ENCODE results near the gene FAM50B. TPM values are rescaled to one million over a fixed set of nuclear protein-coding genes. Genes with fewer than 3 reads are reported as not detected.

Gene FAM50B
- total RNA-seq, 1 experiment from 2014 or later: not detected

- no peak for DNase-seq
- Histone ChIP-seq H3K36me3 (no peaks in the 10 kb centered on the region), H3K4me3 (no peak overlapping the region), H3K9me3 (no peaks in the 10 kb centered on the region), H3K27me3 (no peaks in the 10 kb centered on the region)
Measured at GRCh38 chr6:3836566-3836965, 12.6 kb upstream of the FAM50B start.

DNA sequence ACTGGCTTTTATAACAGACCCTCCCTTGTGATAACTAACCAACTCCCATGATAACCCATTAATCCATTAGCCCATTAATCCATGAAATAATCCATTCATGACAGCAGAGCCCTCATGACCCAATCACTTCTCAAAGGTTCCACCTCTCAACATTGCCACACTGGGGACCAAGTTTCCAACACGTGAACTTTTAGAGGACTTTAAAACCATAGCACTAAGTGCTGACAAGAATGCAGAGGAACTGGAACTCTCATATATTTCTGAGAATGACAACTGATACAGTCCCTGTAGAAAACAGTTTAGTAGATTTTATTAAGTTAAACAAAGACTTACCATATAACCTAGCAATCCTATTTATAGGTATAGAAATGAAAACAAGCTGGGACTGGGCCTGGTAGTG, 11.4 kb upstream of the FAM50B start:
- Histone ChIP-seq H3K27me3 (no peaks in the 10 kb centered on the region), H3K9me3 (no peaks in the 10 kb centered on the region), H3K4me3 (no peak overlapping the region), H3K36me3 (no peaks in the 10 kb centered on the region)
- no peak for DNase-seq

GRCh38 chr6:3838992-3839867, 9.9 kb upstream of the FAM50B start:
- no peaks in the 10 kb centered on the region for H3K27me3 ChIP-seq
- H3K9me3 ChIP-seq: no peaks in the 10 kb centered on the region
- DNase-seq: no peak
- no peaks in the 10 kb centered on the region for H3K36me3 ChIP-seq
- no peak overlapping the region for H3K4me3 ChIP-seq

- no peaks in the 10 kb centered on the region for H3K9me3 ChIP-seq
- no peaks in the 10 kb centered on the region for H3K36me3 ChIP-seq
- H3K4me3 ChIP-seq: no peak overlapping the region
- DNase-seq: no peak
- no peaks in the 10 kb centered on the region for H3K27me3 ChIP-seq
Measured at GRCh38 chr6:3841066-3841454, 8.1 kb upstream of the FAM50B start.

DNA sequence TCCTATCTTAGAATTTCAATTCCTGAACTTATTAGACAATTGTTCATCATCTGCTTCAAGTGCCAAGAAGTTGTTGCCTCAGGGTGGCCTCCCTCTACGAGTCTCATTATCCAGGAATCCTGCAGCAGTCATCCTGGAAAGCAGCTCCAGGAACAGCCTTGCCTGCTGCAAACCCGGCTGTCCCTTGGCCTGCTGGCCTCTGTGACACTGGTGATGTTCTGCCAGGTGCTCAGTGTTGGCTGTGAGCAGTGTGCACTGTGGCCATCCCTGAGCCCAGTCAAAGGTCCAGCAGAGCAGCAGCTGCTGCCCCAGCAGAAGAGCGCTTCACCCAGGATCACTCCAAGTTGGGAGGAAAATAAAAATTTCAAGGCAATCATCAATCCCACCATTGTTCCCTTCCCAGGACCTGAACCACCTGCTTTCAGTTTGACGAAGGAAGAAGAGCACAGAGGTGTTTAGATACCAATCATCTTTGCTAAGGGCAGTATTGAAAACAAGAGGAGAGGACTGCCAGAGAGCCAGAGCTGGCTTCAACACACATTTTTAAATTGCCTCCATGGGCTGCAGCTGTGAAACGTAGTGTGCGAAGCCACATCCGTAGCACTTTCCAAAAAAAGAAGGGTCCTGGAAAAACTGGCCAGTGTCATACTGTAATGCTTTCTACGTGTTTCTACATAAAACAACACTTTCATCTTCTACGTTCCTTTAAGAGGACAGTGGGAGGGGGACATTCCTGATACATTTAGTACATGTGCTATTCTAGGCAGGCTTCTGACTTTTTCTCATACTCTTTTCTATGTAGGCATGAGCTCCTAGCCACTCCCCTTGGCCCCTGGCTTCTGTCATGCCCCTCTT, 7.2 kb upstream of the FAM50B start:
- Histone ChIP-seq H3K4me3 (no peak overlapping the region), H3K27me3 (no peaks in the 10 kb centered on the region), H3K9me3 (no peaks in the 10 kb centered on the region), H3K36me3 (no peaks in the 10 kb centered on the region)
- peak; percentile 79 for DNase-seq

DNA sequence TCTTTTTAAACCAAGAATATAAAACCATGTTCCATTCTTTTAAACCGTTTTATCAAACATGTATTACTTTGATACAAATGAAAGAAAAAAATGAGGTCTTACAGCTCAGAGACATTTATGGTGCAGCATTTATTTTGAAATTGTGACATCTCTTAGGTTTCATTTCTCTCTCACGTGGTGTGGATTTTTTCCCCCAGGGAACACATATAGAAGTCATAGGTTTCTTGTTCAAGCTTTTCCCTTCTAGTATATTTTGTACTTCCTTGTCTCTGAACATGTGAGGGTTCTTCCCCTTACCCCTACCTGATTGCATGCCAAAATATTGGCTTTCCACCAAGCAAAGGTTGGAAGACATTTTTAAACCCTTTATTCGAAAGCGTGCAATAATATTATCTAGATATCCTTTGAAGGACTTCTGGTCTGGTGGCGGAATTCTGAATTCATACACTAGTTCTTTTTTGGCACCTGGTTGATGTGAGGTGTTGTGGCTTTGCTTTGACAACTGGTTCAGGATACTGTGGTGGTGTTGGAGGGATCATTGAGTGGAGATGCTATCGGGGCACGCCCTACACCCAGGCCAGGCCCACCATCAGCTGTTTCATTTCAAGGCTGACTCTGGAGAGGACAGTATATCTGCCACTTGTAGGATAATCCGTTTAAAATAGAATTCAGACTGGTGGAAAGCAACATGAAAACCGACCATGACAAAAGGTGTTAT, 5.6 kb upstream of the FAM50B start:
- DNase-seq: peak; percentile 62
- Histone ChIP-seq H3K9me3 (no peaks in the 10 kb centered on the region), H3K4me3 (no peak overlapping the region), H3K36me3 (no peaks in the 10 kb centered on the region), H3K27me3 (no peaks in the 10 kb centered on the region)

- no peaks in the 10 kb centered on the region for H3K36me3 ChIP-seq
- H3K9me3 ChIP-seq: no peaks in the 10 kb centered on the region
- H3K27me3 ChIP-seq: no peaks in the 10 kb centered on the region
- H3K4me3 ChIP-seq: no peak overlapping the region
- no peak for DNase-seq
Measured at GRCh38 chr6:3844097-3844463, 5.1 kb upstream of the FAM50B start.

DNA sequence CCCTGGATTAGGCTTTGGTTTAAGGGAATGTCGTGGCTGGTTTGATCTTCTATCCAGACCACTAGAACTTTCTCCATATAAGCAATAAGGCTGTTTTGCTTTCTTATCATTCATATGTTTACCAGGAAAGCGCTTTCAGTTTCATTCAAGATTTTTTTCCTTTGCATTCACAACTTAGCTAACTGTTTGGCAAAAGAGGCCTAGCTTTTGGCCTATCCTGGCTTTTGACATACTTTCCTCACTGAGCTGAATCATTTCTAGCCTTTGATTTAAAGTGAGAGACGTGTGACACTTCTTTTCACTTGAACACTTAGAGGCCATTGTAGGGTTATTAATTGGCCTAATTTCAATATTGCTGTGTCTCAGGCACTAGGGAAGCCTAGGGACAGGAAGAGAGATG, 1.7 kb upstream of the FAM50B start:
- Histone ChIP-seq H3K27me3 (no peaks in the 10 kb centered on the region), H3K4me3 (no peak overlapping the region), H3K9me3 (no peaks in the 10 kb centered on the region), H3K36me3 (no peaks in the 10 kb centered on the region)
- no peak for DNase-seq

DNA sequence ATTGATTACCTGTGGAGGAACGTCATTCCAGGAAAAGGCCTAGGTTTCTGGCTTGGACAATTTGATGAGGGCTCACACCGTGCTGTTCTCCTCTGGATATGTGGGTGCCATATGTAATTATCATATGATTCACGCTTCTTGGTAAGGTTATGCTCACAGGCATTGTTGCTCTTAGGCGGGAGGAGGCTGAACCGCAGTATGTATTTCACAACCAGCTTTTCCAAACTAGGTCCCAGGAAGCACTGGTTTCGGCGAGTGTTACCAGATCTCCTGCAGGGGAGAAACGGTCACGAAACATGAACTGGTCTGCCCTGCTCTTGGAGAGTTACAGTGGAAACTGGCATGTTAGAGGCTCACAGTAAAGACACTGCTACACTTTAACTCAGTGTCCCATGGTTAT, 793 bp upstream of the FAM50B start:
- no peaks in the 10 kb centered on the region for H3K36me3 ChIP-seq
- DNase-seq: no peak
- H3K9me3 ChIP-seq: no peaks in the 10 kb centered on the region
- no peak overlapping the region for H3K4me3 ChIP-seq
- H3K27me3 ChIP-seq: no peaks in the 10 kb centered on the region

GRCh38 chr6:3849681-3850450, 693 bp downstream of the FAM50B start:
- DNase-seq: no peak
- no peak overlapping the region for H3K4me3 ChIP-seq

DNA sequence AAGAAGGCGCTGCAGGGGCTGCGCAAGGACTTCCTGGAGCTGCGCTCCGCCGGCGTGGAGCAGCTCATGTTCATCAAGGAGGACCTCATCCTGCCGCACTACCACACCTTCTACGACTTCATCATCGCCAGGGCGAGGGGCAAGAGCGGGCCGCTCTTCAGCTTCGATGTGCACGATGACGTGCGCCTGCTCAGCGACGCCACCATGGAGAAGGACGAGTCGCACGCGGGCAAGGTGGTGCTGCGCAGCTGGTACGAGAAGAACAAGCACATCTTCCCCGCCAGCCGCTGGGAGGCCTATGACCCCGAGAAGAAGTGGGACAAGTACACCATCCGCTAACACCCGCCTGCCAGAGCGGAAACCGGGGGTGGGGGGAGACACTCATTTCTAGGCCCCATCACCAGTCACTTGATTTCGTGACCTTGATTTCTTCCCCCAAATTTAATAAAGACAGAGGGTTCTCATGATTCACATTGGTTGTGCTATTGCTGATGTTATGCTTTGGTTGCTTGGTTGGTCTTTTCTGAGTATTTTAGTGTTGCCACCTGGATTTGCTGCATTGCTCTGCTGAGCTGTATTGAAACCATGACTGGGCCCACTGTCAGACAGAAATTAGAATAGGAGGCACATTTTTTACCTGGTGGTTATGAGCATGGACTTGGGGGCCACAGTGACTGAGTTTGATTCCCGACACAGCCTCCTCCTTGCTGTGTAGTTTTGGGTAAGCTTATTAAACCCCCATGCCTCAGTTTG, 1.5 kb downstream of the FAM50B start:
- no peak for DNase-seq
- Histone ChIP-seq H3K27me3 (no peaks in the 10 kb centered on the region), H3K9me3 (no peaks in the 10 kb centered on the region), H3K4me3 (no peak overlapping the region), H3K36me3 (no peaks in the 10 kb centered on the region)

More at GRCh38 chr6:3849681-3850450, 693 bp downstream of the FAM50B start:
- no peaks in the 10 kb centered on the region for H3K36me3 ChIP-seq
- H3K27me3 ChIP-seq: no peaks in the 10 kb centered on the region
- no peaks in the 10 kb centered on the region for H3K9me3 ChIP-seq

GRCh38 chr6:3851839-3852238, 2.7 kb downstream of the FAM50B start:
- no peaks in the 10 kb centered on the region for H3K9me3 ChIP-seq
- no peaks in the 10 kb centered on the region for H3K27me3 ChIP-seq
- no peaks in the 10 kb centered on the region for H3K36me3 ChIP-seq
- H3K4me3 ChIP-seq: no peak overlapping the region
- DNase-seq: no peak

GRCh38 chr6:3852391-3852790, 3.2 kb downstream of the FAM50B start:
- H3K36me3 ChIP-seq: no peaks in the 10 kb centered on the region
- no peaks in the 10 kb centered on the region for H3K9me3 ChIP-seq
- H3K4me3 ChIP-seq: no peak overlapping the region
- no peaks in the 10 kb centered on the region for H3K27me3 ChIP-seq
- DNase-seq: no peak

- H3K36me3 ChIP-seq: no peaks in the 10 kb centered on the region
- no peak overlapping the region for H3K4me3 ChIP-seq
- no peaks in the 10 kb centered on the region for H3K27me3 ChIP-seq
- no peaks in the 10 kb centered on the region for H3K9me3 ChIP-seq
- no peak for DNase-seq
Measured at GRCh38 chr6:3855866-3856265, 6.7 kb downstream of the FAM50B start.

DNA sequence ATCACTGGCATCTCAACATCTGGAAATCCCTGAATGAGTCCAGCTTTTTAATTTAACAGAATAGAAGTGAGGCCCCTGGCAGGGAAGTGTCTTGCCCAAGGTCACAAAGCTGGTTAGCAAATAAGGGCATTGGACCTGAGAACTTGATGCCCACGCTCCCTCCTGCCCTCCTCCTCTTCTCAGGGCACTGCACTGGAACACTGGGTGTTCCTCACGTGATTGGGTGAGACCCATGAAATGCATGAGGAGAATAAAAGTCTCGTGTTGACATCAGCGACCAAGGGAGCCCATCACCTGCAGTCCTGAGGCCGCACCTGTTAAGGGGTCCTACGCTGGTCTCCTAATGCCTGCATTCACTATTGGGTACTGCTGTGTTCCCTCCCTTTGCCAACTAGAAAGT, 7.4 kb downstream of the FAM50B start:
- H3K9me3 ChIP-seq: no peaks in the 10 kb centered on the region
- DNase-seq: no peak
- H3K36me3 ChIP-seq: no peaks in the 10 kb centered on the region
- no peak overlapping the region for H3K4me3 ChIP-seq
- H3K27me3 ChIP-seq: no peaks in the 10 kb centered on the region

Measured in MG63 (cell line).